CD1c-positive myeloid dendritic cell (primary cell): ENCODE results near the gene LIM2.
A peak's percentile ranks its signal among the peaks of the same experiment; 100 is the strongest.
"Not testable (repeated sequence)": the region's sequence is repeated elsewhere in the genome, so short reads cannot be mapped to it uniquely, and the experiment has no call there.

Experiments
- DNase-seq: peaks from one replicate; pipeline ENCODE4 v3.0.0-alpha.2; 2016; ENCODE audit errors: extremely low spot score

Gene LIM2

DNA sequence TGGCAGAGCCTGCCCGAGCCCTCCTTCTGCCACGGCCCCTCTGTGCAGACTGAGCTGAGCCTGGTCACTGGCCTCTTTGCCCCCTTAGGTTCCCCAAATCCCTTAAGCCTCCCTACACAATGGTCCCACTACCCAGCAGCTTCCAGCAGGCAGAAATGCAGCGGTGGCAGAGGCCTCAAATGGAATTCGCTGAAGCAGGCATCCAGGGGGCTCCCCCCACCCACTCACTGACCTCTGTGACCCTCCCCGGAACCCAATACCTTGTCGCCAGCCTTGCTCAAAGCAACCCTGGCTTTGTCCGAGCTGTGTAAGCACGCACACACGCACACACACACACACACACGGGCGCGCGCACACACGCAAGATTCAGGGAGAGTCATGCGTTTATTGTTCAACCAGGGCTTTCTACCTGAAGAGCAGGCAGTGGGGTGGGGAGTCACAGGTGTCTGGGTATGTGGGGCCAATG, at the start of gene LIM2:
LIM2 (minus strand) TSS at position 51 of the 466 bp plus-strand sequence. CDS start 531 bp downstream, outside the sequence.
- no peak for DNase-seq

- peak; percentile 59 for DNase-seq
Observed at GRCh38 chr19:51434456-51434855, 46.7 kb upstream of the LIM2 start.

DNA sequence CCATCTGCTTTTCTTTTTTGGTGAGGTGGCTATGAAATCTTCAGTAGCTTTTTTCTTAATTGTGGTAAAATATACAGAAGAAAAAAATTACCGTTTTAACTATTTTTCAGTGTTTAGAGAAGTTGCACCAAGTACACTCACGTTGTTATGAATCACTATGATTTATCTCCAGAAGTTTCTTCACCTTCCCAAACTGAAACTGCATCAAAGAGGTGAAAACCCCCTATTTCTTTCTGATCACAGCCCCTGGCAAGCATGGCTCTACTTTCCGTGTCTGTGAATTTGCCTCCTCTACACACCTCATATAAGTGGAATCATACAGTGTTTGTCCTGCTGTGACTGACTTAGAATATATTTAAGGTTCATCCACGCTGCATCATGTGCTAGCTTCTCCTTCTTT, 45.3 kb upstream of the LIM2 start:
- peak; percentile 75 for DNase-seq

- DNase-seq = peak; percentile 82
Observed at GRCh38 chr19:51431124-51431523, 43.4 kb upstream of the LIM2 start.

DNA sequence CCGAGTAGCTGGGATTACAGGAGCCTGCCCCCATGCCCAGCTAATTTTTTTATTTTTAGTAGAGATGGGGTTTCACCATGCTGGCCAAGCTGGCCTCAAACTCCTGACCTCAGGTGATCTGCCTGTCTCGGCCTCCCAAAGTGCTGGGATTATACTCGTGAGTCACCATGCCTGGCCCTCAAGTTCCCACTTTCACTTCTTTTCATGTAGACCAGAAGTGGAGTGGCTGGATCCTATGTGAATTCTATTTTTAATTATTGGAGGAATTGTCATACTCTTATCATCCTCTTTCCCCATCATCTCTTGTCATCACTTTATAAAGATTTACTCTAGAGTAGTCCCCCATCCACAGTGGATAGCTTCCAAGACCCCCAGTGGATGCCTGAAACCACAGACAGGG, 42.4 kb upstream of the LIM2 start:
- DNase-seq = peak; percentile 56

DNA sequence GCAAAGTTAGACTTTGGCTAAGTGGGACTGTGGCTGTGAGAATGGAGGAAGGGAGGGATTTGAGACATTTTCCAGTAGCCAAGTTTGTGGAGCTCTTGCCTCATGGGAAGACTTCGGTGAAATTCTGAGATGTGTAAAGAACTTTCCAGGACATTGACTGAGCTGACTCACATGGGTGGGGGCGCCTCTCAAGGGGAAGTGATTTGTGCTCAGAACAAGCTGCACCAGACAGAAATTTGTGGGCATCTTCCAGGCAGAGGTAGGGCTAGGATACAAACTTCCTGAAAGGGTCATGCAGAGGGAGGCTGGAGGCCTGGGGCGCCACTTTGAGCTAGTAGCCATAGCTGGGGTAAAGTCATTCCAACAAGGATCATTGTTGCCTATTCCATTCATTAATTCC, 39.4 kb upstream of the LIM2 start:
- peak; percentile 73 for DNase-seq

DNA sequence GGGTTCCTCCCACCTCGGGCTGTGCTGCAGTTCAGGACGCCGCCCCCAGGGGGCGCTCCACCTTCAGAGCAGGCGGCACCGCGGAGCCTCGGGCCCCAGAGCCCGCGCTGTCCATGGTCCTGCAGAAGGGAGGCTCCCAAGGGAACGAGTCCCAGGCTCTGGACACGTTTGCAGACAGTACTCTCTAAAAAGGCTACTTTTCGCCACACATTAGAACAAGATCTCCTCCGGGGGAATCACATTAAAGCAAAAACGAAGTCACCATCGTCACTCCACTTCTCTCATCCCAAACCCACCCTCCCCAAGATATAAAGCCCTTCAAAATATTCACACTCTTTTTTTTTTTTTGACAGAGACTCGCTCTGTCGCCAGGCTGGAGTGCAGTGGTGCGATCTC, 34.3 kb upstream of the LIM2 start:
- peak; percentile 96 for DNase-seq

GRCh38 chr19:51421229-51422052, 33.7 kb upstream of the LIM2 start:
- DNase-seq = peak; percentile 53

DNA sequence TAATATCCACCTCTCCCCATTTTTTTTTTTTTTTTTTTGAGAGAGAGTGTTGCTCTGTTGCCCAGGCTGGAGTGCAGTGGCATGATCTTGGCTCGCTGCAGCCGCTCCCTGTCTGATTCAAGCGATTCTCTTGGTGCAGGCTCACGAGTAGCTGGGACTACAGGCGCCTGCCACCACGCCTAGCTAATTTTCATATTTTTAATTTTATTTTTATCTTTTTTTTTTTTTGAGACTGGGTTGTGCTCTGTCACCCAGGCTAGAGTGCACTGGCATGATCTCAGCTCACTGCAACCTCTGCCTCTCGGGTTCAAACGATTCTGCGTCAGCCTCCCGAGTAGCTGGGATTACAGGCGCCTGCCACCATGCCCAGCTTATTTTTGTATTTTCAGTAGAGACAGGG, 32.7 kb upstream of the LIM2 start:
- not testable (repeated sequence) for DNase-seq

- no peak for DNase-seq
Observed at GRCh38 chr19:51418707-51419106, 30.9 kb upstream of the LIM2 start.

- DNase-seq = no peak
Observed at GRCh38 chr19:51417810-51418157, 30.0 kb upstream of the LIM2 start.

DNA sequence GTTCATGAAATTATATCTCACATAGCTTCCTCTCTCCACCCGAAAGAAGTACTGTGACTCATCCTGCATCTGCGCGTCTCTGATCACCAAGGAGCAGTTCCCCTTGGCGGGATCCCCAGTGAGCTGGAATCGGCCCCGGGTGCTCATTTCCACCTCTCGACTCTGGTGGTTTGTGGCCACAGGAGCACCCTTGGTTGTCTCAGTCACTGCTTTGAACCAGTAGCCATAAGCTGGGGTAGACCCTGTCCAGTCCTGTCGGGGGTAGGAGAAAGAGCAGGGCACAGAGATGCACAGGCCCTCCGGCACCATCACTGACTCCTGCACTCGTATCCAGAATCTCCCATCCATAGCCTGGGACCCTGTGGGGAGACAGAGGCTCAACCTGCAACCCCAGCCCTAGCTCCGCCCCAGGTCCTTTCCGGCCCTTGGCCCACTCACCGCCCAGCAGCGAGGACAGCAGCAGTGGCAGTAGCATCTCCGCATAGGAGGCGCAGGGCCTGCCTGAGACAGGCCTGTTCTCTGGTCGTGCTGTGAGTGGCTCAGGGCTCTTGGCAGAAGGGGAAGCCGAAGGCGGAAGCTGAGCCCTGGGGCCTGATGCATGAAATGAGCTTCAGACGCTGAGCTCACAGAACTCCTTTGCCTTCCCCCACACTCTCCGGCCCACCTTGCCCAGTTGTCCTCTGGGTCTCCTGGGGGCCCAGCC, 29.5 kb upstream of the LIM2 start, which contains the start of gene SIGLEC10:
SIGLEC10 (minus strand) TSS at position 536 of the 703 bp plus-strand sequence; CDS start at position 475, 61 bp downstream.
- peak; percentile 92 for DNase-seq

- not testable (repeated sequence) for DNase-seq
Observed at GRCh38 chr19:51416422-51416821, 28.6 kb upstream of the LIM2 start.

GRCh38 chr19:51415187-51415586, 27.4 kb upstream of the LIM2 start:
- DNase-seq = no peak

GRCh38 chr19:51410950-51411748, 23.4 kb upstream of the LIM2 start:
- DNase-seq = no peak

GRCh38 chr19:51407511-51408131, 19.8 kb upstream of the LIM2 start:
- peak; percentile 82 for DNase-seq

GRCh38 chr19:51402117-51402516, 14.3 kb upstream of the LIM2 start:
- no peak for DNase-seq

- DNase-seq = not testable (repeated sequence)
Observed at GRCh38 chr19:51399936-51400335, 12.2 kb upstream of the LIM2 start.

DNA sequence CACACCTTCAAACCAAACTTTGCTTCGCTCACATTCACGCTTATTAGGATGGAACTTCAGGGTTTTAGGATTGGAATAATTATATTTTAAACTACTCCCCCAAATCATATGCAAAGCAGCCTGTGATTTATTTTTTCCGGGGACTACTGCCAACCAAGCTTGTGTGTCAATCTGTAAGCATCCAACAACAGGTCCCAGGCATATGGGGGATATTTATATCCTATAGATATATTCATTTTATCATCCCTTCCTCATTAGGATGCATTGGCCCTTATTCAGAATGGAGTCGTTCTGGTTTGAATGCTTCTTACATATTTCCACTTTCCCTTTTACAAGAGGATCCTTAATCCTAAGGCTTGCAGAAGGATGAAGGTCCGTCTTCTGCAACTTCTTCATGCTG, 11.5 kb upstream of the LIM2 start:
- no peak for DNase-seq

DNA sequence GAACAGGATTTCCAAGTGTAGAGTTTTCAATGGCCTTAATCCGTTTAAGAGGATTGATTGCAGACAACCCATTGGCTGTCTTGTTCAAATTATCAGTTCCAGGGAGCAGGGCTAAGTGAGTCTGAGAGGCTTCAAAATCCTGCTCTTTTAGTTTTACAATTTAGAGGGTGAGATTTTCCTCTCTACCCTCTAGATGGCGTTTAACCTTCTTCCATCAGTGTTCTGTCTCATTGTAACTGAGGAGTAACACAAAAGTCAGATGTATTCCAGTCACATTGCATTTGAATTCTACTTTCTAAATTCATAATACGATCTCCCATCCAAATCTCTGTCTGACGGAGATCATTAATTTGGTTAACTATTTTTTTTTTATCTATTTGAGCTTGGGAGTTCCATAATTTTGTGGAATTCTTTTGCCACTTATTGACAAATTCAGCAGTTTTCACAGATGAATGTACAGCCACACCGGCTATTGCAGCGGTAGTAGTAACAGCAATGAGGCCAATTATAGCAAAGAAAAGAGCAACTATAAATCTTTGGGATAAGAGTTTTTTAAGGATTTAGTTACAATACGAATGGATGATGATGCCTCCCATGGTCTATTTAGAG, 10.4 kb upstream of the LIM2 start:
- DNase-seq = peak; percentile 68

DNA sequence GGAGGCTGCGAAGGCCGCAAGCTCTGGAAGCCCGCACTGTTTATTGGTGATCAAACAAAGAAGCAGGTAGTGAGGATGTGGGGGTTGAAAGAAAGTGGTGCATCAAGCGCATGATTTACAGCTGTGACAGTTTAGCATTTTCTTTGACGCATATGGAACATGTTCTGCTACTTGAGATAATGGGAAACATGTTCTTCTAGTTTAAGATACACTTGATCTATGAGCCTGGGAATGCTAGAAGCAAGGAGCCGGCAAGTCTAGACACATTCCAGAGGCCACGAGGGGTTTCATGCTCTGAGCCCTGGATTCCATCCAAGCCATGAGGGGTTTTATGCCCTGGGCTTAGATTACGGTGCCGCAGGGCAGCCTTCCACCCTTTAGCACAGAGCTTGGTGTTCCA, 9.7 kb upstream of the LIM2 start:
- not testable (repeated sequence) for DNase-seq
